Gastroesophageal sphincter (tissue), 4 donors: ENCODE measurements around the gene ADGRG6. TPM values are rescaled to one million over a fixed set of nuclear protein-coding genes. Genes with fewer than 3 reads are reported as not detected.

Experiments
- ATAC-seq: fragments of 150-250 bp; one replicate; pipeline ENCODE4 v1.9.1; 2016; ENCODE audit warnings: mild to moderate bottlenecking, moderate library complexity
- H3K27ac ChIP-seq, 4 donors: fragments of 200-600 bp; sonication (generic) in 3 of 4; 1 replicate in 3 of 4; 2 replicates in 1 of 4; pipeline ENCODE4 v1.5.1; 2016 to 2019
- H3K27me3 ChIP-seq: fragments of 200-600 bp; sonication (generic); one replicate; pipeline ENCODE4 v1.5.1; 2019
- H3K36me3 ChIP-seq, 2 donors: fragments of 200-600 bp; sonication (generic); one replicate each; pipeline ENCODE4 v1.5.1; 2019; ENCODE audit warnings: control low read depth in 1 of 2
- H3K4me1 ChIP-seq, 3 donors: fragments of 200-600 bp; sonication (generic); 1 replicate in 2 of 3; 2 replicates in 1 of 3; pipeline ENCODE4 v1.5.1; 2016 to 2019; ENCODE audit warnings: control low read depth in 2 of 3
- H3K4me3 ChIP-seq, 2 donors: fragments of 200-600 bp; sonication (generic); one replicate each; pipeline ENCODE4 v1.5.1; 2019; ENCODE audit warnings: mild to moderate bottlenecking in 1 of 2, moderate library complexity in 1 of 2
- H3K9me3 ChIP-seq, 3 donors: fragments of 200-600 bp; sonication (generic); one replicate each; pipeline ENCODE4 v1.5.1; 2017 to 2019; ENCODE audit warnings: control low read depth in 2 of 3
- EP300 ChIP-seq: sonication (generic); formaldehyde crosslinking; IDR thresholded peaks from one replicate; pipeline ENCODE4 v1.6.1; 2017; ENCODE audit warnings: antibody characterized with exemption, mild to moderate bottlenecking
- POLR2A ChIP-seq, 2 donors: fragments of 450-650 bp; IDR thresholded peaks; one replicate each; pipeline ENCODE4 v1.6.1; 2017; ENCODE audit warnings: antibody characterized with exemption in 2 of 2, mild to moderate bottlenecking in 2 of 2, moderate library complexity in 1 of 2
- POLR2AphosphoS5 ChIP-seq: sonication (generic); formaldehyde crosslinking; IDR thresholded peaks from one replicate; pipeline ENCODE4 v1.6.1; 2017; ENCODE audit warnings: antibody characterized with exemption
- WGBS, 2 donors: methylation state at CpG; one replicate each; pipeline ENCODE4 v1.1.5; 2018; ENCODE audit warnings: low coverage in 1 of 2; 5-methylcytosine and 5-hydroxymethylcytosine counted together
- total RNA-seq, 4 donors: library from RNA; depleted of rRNA; stranded (reverse); fragments of >200 nt; gene quantifications; one replicate each; pipeline ENCODE4 v1.1.0, GENCODE V29; 2016
- TF ChIP-seq, protein P1 (sequence below), 4 experiments: fragments of 200-600 bp in 2 of 4; fragments of 450-650 bp in 2 of 4; sonication (generic) in 1 of 4; IDR thresholded peaks; one replicate each; pipeline ENCODE4 v1.5.1; 2017 to 2019; ENCODE audit warnings: antibody characterized with exemption in 4 of 4, mild to moderate bottlenecking in 2 of 4, moderate library complexity in 2 of 4

Gene ADGRG6
- total RNA-seq, 4 donors from 2014 or later, result 8.3 to 14.4 (median 11.4) TPM

- 9 to 14% methylated on average over 3 of the region's 3 CpGs for WGBS, 2 donors
These were observed 114.4 kb downstream of the ADGRG6 start for GRCh38 chr6:142416179-142416578.

DNA sequence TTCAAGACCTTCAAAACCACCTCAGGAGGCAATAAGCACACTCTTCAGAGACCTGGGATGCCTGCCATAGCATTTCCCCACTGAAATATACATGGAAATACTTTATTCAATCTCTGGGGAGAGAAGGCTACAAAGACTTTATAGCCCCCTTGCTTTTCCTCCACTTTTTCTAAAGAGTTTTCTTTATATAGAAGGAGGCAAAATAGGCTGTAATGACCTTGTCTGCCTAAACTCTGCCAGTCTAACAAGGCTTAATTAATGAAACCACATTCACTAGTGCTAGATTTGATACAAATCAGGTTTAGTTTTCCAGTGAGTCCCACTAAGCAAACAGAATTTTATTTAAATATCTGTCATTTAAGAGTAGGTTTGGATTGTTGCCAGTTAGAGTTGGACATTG is 114.9 kb downstream of the ADGRG6 start:
- Histone ChIP-seq H3K36me3 (no peaks in the 10 kb centered on the region), H3K27me3 (no peaks in the 10 kb centered on the region), H3K27ac (no peak overlapping the region), H3K4me1 (no peaks in the 10 kb centered on the region), H3K4me3 (no peak overlapping the region), H3K9me3 (no peaks in the 10 kb centered on the region)
- ATAC-seq, result no peak
- TF ChIP-seq, protein P1, sequence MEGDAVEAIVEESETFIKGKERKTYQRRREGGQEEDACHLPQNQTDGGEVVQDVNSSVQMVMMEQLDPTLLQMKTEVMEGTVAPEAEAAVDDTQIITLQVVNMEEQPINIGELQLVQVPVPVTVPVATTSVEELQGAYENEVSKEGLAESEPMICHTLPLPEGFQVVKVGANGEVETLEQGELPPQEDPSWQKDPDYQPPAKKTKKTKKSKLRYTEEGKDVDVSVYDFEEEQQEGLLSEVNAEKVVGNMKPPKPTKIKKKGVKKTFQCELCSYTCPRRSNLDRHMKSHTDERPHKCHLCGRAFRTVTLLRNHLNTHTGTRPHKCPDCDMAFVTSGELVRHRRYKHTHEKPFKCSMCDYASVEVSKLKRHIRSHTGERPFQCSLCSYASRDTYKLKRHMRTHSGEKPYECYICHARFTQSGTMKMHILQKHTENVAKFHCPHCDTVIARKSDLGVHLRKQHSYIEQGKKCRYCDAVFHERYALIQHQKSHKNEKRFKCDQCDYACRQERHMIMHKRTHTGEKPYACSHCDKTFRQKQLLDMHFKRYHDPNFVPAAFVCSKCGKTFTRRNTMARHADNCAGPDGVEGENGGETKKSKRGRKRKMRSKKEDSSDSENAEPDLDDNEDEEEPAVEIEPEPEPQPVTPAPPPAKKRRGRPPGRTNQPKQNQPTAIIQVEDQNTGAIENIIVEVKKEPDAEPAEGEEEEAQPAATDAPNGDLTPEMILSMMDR (IDR thresholded peaks at IDR 0.05), result no peak
- TF ChIP-seq EP300 (no peak), POLR2AphosphoS5 (no peak), POLR2A (IDR thresholded peaks at IDR 0.05) (no peak)

More at GRCh38 chr6:142416179-142416578, 114.4 kb downstream of the ADGRG6 start:
- ATAC-seq, result no peak
- H3K9me3 ChIP-seq, result no peaks in the 10 kb centered on the region
- no peaks in the 10 kb centered on the region for H3K4me1 ChIP-seq
- no peak overlapping the region for H3K27ac ChIP-seq
- H3K4me3 ChIP-seq, result no peak overlapping the region
- H3K27me3 ChIP-seq, result no peaks in the 10 kb centered on the region
- H3K36me3 ChIP-seq, result no peaks in the 10 kb centered on the region
- TF ChIP-seq EP300 (no peak), POLR2A (IDR thresholded peaks at IDR 0.05) (no peak), POLR2AphosphoS5 (no peak)
- TF ChIP-seq, protein P1 (IDR thresholded peaks at IDR 0.05), result no peak

DNA sequence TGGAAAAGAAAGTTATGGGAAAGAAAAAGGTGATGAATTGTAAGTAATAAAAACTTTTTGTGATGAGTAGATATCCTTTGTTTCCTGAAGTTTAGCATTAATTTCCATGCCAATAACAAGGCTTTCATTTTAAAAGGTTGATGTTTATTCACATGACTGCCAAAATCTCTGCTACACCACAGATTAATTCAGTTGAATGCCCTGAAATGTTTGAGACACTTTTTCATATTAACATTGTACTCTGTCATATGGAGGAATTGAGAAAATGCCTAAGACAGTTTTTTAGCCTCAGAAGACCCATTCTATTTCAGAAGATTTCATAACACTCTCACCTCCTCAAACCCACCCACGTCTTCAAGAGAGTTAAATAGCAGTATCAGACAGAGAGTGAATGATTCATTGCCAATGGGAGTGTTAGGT is 115.5 kb downstream of the ADGRG6 start:
- Histone ChIP-seq H3K4me1 (no peaks in the 10 kb centered on the region), H3K4me3 (no peak overlapping the region), H3K27me3 (no peaks in the 10 kb centered on the region), H3K27ac (no peak overlapping the region), H3K36me3 (no peaks in the 10 kb centered on the region), H3K9me3 (no peaks in the 10 kb centered on the region)
- 74 to 100% methylated on average over 1 of the region's 1 CpG for WGBS, 2 donors
- TF ChIP-seq EP300, result no peak
- no peak for TF ChIP-seq POLR2AphosphoS5
- ATAC-seq, result no peak

DNA sequence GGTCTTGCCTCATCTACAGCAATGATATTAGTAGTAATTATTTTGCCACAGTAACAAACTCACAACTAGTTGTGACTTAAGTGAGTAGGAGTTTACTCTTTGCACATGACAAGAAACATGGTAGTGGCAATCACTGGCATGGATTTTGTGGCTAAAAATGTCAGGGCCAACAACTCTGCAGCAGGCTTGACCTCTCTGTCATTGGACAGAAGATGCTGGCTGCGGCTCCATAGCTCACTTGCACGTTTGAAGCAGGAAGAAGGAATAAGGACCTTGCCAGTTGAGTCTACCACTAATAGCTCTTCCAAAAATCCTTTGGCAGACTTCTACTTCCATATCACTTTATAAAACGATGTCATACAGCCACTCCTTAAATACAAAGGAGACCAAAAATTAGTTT is 117.3 kb downstream of the ADGRG6 start:
- Histone ChIP-seq H3K36me3 (no peaks in the 10 kb centered on the region), H3K4me1 (no peaks in the 10 kb centered on the region), H3K27me3 (no peaks in the 10 kb centered on the region), H3K27ac (no peak overlapping the region), H3K4me3 (no peak overlapping the region), H3K9me3 (no peaks in the 10 kb centered on the region)
- 47 to 57% methylated on average over 3 of the region's 3 CpGs for WGBS, 2 donors
- TF ChIP-seq POLR2AphosphoS5 (no peak), POLR2A (IDR thresholded peaks at IDR 0.05) (no peak), EP300 (no peak)
- TF ChIP-seq, protein P1 (IDR thresholded peaks at IDR 0.05), result no peak
- no peak for ATAC-seq

DNA sequence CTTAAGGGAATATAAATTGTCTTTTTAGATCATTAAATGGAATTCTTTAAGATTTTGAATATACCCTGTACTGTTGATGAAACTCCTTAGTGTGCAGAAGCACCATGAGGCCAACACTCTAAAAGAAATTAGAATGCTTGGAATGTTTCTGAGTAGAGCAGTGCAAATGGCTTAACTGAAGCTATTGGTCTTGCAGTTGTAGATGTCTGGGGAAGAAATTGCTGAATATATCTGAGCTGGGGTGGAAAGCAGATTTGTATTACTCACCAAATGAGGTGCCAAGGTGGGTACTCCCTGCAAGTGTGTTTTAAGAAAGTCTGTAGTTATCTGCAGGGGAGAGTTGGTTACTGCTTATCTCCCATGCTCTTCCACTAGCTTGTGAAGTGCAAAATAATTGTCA is 119.0 kb downstream of the ADGRG6 start:
- TF ChIP-seq POLR2AphosphoS5, result no peak
- TF ChIP-seq, protein P1 (IDR thresholded peaks at IDR 0.05), result no peak
- no peak for TF ChIP-seq EP300
- no peak for TF ChIP-seq POLR2A (IDR thresholded peaks at IDR 0.05)
- no peaks in the 10 kb centered on the region for H3K27me3 ChIP-seq
- H3K9me3 ChIP-seq, result no peaks in the 10 kb centered on the region
- no peak for ATAC-seq
- H3K4me1 ChIP-seq, result no peaks in the 10 kb centered on the region
- H3K27ac ChIP-seq, result no peak overlapping the region
- H3K4me3 ChIP-seq, result no peak overlapping the region
- H3K36me3 ChIP-seq, result no peaks in the 10 kb centered on the region
